OCI-M2 (cell line): Measurements from ENCODE around the gene ALDH16A1.
A peak's percentile ranks its signal among the peaks of the same experiment; 100 is the strongest.

ENCODE experiments used
- DNase-seq: peaks from one replicate; lab custom pipeline; 2025; ENCODE audit not compliant: unreplicated experiment; lab: John Stamatoyannopoulos, UW

The ALDH16A1 gene

DNA sequence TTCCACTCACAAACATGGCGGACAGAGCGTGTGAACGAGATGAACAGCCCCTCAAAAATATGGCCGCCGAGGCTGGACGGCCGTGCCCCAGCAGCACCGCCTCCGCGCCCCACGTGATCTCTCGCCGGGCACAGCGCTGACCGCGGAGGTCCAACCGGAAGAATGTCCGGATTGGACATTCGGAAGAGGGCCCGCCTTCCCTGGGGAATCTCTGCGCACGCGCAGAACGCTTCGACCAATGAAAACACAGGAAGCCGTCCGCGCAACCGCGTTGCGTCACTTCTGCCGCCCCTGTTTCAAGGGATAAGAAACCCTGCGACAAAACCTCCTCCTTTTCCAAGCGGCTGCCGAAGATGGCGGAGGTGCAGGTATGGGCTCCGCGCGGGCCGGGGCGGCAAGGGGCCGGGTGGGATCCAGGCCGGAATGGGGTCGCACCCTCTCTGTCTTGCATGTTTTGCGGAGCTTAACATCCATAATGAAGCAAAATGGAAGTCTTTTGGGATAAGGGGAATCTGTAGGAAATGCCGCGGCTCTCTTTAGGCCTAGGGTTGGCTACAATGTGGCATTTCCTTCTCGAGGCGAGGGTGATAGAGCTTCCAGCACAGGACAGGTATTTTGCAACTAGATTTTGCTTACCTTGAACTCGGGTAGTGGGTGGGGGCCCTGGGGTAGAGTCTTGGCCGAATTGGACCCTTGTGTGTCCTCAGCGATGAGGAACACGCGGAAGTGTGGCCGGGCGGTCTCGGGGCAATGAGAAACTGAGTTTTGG, 34.4 kb downstream of the ALDH16A1 start, which contains the start of gene RPL13A:
TSS of gene RPL13A (plus strand) at position 332 of the 769 bp plus-strand sequence. CDS start at position 354, 22 bp downstream.
- DNase-seq: peak; percentile 97

GRCh38 chr19:49488046-49488862, 35.2 kb downstream of the ALDH16A1 start:
- no peak for DNase-seq

DNA sequence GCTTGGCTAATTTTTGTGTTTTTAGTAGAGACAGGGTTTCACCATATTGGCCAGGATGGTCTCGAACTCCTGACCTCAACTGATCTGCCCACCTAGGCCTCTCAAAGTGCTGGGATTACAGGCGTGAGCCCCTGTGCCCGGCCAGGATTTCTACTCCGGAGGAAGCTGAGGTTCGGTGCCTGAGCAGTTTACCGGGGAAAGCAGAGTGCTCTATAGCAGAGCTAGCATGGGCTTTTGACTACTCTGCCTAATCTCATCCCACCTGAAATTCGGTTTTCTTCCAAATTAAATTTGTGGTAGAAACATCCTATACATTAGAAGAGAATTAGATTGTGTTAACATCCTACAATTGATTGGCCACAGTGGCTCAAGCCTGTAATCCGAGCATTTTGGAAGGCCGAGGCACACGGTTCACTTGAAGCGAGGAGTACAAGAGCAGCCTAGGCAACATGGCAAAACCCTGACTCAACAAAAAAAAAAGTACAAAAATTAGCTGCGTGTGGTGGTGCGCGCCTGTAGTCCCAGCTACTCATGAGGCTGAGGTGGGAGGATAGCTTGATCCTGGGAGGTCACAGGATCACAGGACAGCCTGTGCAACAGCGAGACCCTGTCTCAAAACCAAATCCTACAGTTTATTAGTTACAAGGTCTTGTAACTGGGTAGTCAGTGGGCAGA, 36.0 kb downstream of the ALDH16A1 start:
- no peak for DNase-seq

- no peak for DNase-seq
Observed at GRCh38 chr19:49489601-49490167, 36.7 kb downstream of the ALDH16A1 start.

DNA sequence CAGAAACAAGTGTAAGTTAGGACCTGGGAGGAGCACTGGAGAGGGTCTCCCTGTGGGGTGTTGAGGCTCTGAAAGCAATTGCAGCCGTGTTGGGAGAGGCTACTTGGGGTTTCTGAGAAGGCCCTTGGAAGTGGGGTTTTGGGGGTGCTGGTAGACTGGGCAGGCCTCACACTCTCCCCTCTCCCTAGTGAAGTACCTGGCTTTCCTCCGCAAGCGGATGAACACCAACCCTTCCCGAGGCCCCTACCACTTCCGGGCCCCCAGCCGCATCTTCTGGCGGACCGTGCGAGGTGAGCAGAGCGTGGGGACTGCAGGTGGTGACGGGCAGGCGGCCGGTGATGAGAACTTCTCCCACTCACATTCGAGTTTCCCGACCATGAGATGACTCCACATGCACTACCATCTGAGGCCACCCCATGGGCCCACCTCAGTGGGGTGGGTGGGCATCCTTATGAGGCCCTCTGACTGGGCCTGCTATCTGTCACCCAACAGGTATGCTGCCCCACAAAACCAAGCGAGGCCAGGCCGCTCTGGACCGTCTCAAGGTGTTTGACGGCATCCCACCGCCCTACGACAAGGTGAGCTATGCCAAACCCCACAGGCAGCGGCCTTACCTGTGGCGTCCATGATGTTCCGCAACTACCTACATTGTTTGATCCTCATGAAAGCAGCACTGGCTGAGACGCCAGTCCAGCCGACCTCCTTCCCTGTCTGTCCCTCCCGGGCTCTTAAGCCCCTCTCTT, 37.4 kb downstream of the ALDH16A1 start:
- DNase-seq: no peak

GRCh38 chr19:49491030-49491803, 38.2 kb downstream of the ALDH16A1 start:
- DNase-seq: no peak

GRCh38 chr19:49491804-49492572, 39.0 kb downstream of the ALDH16A1 start:
- no peak for DNase-seq

DNA sequence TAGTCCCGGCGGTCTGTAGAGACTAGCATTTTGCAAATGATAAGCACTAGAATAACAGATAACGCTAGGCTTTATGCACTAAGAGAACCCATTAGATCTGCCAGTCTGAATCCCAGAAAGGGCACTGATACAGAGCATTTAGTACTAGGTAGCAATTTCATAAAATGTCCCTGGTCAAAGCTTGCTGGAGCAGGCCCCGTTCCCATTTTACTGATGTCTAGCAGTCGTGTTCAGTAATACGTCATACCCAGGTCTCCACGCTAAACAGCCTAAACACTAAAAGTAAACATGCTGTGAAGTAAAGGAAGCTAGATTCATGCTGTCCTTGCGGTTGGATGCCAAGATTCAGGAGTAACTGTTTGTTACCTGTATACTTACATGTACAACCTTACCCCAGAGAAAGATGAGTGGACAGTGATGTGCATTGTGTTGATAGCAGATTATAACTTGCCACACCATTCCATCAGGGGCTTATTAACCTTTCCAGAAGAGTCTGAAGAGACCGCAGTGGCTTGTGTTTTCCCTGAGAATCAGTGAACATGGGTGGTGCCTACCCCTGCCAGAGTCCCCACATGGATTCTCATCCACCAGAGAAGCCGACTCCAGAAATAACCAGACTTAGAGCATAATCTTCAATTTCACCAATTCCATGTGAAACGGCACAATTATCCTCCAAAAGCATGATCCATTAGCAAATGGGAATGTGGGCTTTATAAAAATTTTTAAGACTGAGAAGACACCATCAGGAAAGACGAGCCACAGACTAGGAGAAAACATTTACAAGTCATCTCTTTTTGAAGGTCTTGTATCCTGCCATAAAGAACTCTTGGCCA, 39.8 kb downstream of the ALDH16A1 start:
- DNase-seq: no peak

DNA sequence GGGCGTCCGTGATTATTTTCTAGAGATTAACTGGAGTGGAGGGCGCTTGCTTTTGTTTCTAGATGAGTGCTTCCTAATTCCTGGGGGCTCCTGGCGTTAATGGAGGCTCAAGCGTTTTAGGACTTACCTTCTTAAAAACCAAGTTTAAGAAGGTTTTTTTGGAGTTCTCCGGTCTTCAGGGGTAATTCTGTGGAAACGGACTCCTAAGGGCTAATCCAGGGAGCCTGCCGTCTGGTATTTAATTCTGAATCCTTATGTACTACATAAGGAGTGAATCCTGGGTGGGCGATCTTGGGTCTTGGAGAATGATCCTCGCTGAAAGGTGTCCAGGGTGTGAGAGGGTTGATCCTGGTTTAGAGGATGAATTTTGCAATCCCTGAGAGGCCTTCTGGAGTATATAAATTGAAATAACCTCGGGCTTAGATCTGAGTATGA, 43.6 kb downstream of the ALDH16A1 start:
- DNase-seq: no peak

- no peak for DNase-seq
Observed at GRCh38 chr19:49497047-49497788, 44.2 kb downstream of the ALDH16A1 start.

DNA sequence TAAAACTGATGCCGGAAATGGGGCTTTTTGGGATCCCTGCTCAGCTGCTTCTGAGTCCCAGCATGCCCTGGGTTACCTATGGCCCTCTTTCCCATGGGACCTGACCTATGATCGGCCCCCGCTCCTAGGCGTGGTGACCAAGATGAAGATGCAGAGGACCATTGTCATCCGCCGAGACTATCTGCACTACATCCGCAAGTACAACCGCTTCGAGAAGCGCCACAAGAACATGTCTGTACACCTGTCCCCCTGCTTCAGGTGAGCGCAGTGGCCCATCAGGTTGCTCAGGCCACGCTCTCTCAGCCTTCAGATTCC, 44.7 kb downstream of the ALDH16A1 start:
- no peak for DNase-seq

DNA sequence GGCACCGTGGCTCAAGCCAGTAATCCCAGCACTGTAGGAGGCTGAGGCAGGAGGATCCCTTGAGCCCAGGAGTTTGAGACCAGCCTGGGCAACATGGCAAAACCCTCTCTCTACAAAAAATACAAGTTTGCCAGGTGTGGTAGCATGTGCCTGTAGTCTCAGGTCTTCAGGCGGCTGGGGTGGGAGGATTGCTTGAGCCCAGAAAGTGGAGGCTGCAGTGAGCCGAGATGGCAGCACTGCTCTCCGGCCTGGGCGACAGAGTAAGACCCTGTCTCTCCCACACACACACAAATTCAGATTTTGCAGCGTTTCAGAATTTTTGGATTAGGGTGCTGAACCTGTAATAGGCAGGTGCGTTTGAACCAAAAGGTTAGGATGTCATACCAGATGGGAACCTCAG, 45.5 kb downstream of the ALDH16A1 start:
- DNase-seq: no peak

- DNase-seq: no peak
Observed at GRCh38 chr19:49499030-49499670, 46.1 kb downstream of the ALDH16A1 start.

GRCh38 chr19:49502866-49503581, 50.0 kb downstream of the ALDH16A1 start:
- no peak for DNase-seq

DNA sequence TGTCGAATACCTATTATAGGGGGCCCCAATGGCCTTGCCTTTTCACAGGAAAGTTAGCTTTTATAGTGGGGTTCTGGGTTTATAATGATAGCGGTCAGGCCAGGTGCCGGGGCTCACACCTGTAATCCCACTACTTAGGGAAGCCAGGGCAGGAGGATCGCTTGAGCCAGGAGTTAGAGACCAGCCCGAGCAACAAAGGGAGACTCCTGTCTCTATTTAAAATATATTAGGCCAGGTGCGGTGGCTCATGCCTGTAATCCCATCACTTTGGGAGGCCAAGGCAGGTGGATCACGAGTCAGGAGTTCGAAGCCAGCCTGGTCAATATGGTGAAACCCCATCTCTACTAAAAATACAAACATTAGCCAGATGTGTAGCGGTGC, 50.5 kb downstream of the ALDH16A1 start:
- DNase-seq: no peak

DNA sequence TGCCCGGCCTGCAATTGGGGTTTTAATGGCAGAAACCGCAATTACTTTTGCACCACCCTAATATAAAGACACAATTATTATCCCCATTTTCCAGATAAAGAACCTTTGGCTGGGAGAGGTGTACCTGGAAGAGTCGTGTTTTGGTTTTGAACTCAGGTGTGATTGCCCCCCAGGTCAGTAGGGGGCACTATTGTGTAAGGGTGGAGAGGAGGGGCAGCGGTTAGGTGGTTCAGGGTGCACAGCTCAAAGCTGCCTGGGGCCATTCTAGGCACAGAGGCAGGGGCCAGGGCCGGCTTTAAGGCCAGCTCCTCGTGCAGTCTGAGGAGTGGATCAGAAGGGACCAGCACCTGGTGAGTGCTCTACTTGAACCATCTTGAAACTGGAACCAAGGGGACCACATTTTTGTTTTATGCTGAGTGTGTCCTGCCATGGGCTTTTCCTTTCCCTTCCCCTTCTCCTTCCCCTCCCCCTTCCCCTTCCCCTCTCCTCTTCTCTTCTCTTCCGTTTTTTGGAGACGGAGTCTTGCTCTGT, 53.6 kb downstream of the ALDH16A1 start:
- DNase-seq: peak; percentile 40
